ENCODE measurements around the gene ARFRP1. TPM values are rescaled to one million over a fixed set of nuclear protein-coding genes. Genes with fewer than 3 reads are reported as not detected.

ARFRP1 gene
- total RNA-seq, 1 experiment from 2014 or later, result 119 TPM

- peaks cover 100% of the 10 kb centered on the region for H3K36me3 Mint-ChIP-seq (ENCODE audit: insufficient read depth, unreplicated experiment)
- Histone ChIP-seq H3K4me3 (ENCODE audit: low read depth, low read length) (no peak overlapping the region), H3K4me1 (peaks cover 20% of the 10 kb centered on the region), H3K9me3 (no peaks in the 10 kb centered on the region), H3K27me3 (replicated peaks; ENCODE audit: control insufficient read depth, insufficient read depth, low read length) (no peaks in the 10 kb centered on the region), H3K36me3 (ENCODE audit: control insufficient read depth, insufficient read depth, low read length) (peaks cover 12% of the 10 kb centered on the region)
- DNase-seq, result peak in 1 of 2 experiments; percentile 56
- no peaks in the 10 kb centered on the region for H3K9me3 Mint-ChIP-seq (ENCODE audit: unreplicated experiment)
- no peak overlapping the region for H3K27ac Mint-ChIP-seq (ENCODE audit: unreplicated experiment)
- H3K27me3 Mint-ChIP-seq (ENCODE audit: insufficient read depth, unreplicated experiment), result no peaks in the 10 kb centered on the region
- intact Hi-C loops (cut with micrococcal nuclease; ENCODE audit: unreplicated experiment), result no loop called here
- no peak for TF ChIP-seq CTCF (IDR thresholded peaks at IDR 0.05; ENCODE audit: insufficient read depth in 1 of 2, low read depth in 1 of 2, low read length in 1 of 2, severe bottlenecking in 1 of 2, unreplicated experiment in 1 of 2)
- POLR2A ChIA-PET, result no interaction called here
- H3K4me3 Mint-ChIP-seq (ENCODE audit: unreplicated experiment), result no peak overlapping the region
- BruUV-seq (replicated peaks), result no TSS peak
- CTCF ChIA-PET, result no interaction called here
- peaks cover 10% of the 10 kb centered on the region for H3K4me1 Mint-ChIP-seq (ENCODE audit: low read depth, unreplicated experiment)
Measured at GRCh38 chr20:63703471-63703975, 4.3 kb downstream of the ARFRP1 start.

GRCh38 chr20:63702751-63703470, 4.9 kb downstream of the ARFRP1 start:
- H3K36me3 Mint-ChIP-seq (ENCODE audit: insufficient read depth, unreplicated experiment), result peaks cover 100% of the 10 kb centered on the region
- H3K4me1 Mint-ChIP-seq (ENCODE audit: low read depth, unreplicated experiment), result peaks cover 11% of the 10 kb centered on the region
- intact Hi-C loops (cut with micrococcal nuclease; ENCODE audit: unreplicated experiment), result no loop called here
- Histone ChIP-seq H3K9me3 (no peaks in the 10 kb centered on the region), H3K27me3 (replicated peaks; ENCODE audit: control insufficient read depth, insufficient read depth, low read length) (no peaks in the 10 kb centered on the region), H3K4me1 (peaks cover 20% of the 10 kb centered on the region), H3K36me3 (ENCODE audit: control insufficient read depth, insufficient read depth, low read length) (peaks cover 12% of the 10 kb centered on the region), H3K4me3 (ENCODE audit: low read depth, low read length) (no peak overlapping the region)
- no peak for TF ChIP-seq CTCF (IDR thresholded peaks at IDR 0.05; ENCODE audit: insufficient read depth in 1 of 2, low read depth in 1 of 2, low read length in 1 of 2, severe bottlenecking in 1 of 2, unreplicated experiment in 1 of 2)
- DNase-seq, result peak; percentile 17 to 42
- ChIA-PET POLR2A (no interaction called here), CTCF (no interaction called here)
- BruUV-seq (replicated peaks), result no TSS peak
- H3K27me3 Mint-ChIP-seq (ENCODE audit: insufficient read depth, unreplicated experiment), result no peaks in the 10 kb centered on the region
- H3K4me3 Mint-ChIP-seq (ENCODE audit: unreplicated experiment), result no peak overlapping the region
- H3K27ac Mint-ChIP-seq (ENCODE audit: unreplicated experiment), result peak overlapping the region; percentile 44
- no peaks in the 10 kb centered on the region for H3K9me3 Mint-ChIP-seq (ENCODE audit: unreplicated experiment)

DNA sequence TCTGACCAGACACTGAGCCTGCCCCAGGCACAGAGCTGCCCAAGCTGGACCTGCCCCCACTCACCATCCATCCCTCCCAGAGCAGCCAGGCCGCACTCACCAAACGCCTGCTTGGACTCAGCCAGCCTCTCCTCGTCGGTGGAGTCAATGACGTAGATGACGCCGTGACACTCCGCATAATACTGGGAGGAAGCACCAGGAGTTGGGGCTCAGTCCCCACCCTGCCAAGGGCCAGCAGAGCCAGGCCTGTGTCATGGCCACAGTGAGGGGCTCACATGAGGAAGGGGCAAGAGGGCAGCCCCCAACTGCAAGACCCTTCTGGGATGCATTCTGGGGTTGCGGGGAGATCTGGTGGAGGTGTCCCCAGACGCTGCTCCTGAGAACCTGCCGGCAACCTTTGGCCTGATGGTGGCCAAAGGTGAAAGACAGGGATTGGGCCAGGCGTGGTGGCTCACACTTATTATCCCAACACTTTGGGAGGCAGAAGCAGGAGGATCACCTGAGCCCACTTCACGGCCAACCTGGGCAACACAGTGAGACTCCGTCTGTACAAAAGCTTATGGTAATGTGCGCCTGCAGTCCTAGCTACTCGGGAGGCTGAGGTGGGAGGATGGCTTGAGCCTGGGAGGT, 5.6 kb downstream of the ARFRP1 start:
- BruUV-seq (replicated peaks), result no TSS peak
- ChIA-PET POLR2A (no interaction called here), CTCF (no interaction called here)
- H3K4me3 Mint-ChIP-seq (ENCODE audit: unreplicated experiment), result no peak overlapping the region
- DNase-seq, result peak in 1 of 2 experiments; percentile 55
- Histone ChIP-seq H3K36me3 (ENCODE audit: control insufficient read depth, insufficient read depth, low read length) (peaks cover 12% of the 10 kb centered on the region), H3K27me3 (replicated peaks; ENCODE audit: control insufficient read depth, insufficient read depth, low read length) (no peaks in the 10 kb centered on the region), H3K9me3 (no peaks in the 10 kb centered on the region), H3K4me1 (peaks cover 24% of the 10 kb centered on the region), H3K4me3 (ENCODE audit: low read depth, low read length) (no peak overlapping the region)
- intact Hi-C loops (cut with micrococcal nuclease; ENCODE audit: unreplicated experiment), result no loop called here
- H3K27ac Mint-ChIP-seq (ENCODE audit: unreplicated experiment), result peak overlapping the region; percentile 44
- TF ChIP-seq CTCF (IDR thresholded peaks at IDR 0.05; ENCODE audit: insufficient read depth in 1 of 2, low read depth in 1 of 2, low read length in 1 of 2, severe bottlenecking in 1 of 2, unreplicated experiment in 1 of 2), result no peak
- H3K9me3 Mint-ChIP-seq (ENCODE audit: unreplicated experiment), result no peaks in the 10 kb centered on the region
- H3K36me3 Mint-ChIP-seq (ENCODE audit: insufficient read depth, unreplicated experiment), result peaks cover 100% of the 10 kb centered on the region
- H3K27me3 Mint-ChIP-seq (ENCODE audit: insufficient read depth, unreplicated experiment), result no peaks in the 10 kb centered on the region
- H3K4me1 Mint-ChIP-seq (ENCODE audit: low read depth, unreplicated experiment), result peaks cover 18% of the 10 kb centered on the region

Measured in Caco-2 (cell line).